ENCODE data around the gene YY1.

The YY1 gene

GRCh38 chr14:100313464-100314230, 74.7 kb downstream of the YY1 start:
- DNase-seq (ENCODE audit: low spot score), result no peak

GRCh38 chr14:100314724-100315123, 75.8 kb downstream of the YY1 start:
- no peak for DNase-seq (ENCODE audit: low spot score)

- DNase-seq (ENCODE audit: low spot score), result no peak
Observed at GRCh38 chr14:100317389-100317788, 78.4 kb downstream of the YY1 start.

GRCh38 chr14:100317912-100318808, 79.2 kb downstream of the YY1 start:
- peak; percentile 43 for DNase-seq (ENCODE audit: low spot score)

GRCh38 chr14:100320157-100320856, 81.4 kb downstream of the YY1 start:
- DNase-seq (ENCODE audit: low spot score), result no peak

GRCh38 chr14:100321473-100322137, 82.7 kb downstream of the YY1 start:
- DNase-seq (ENCODE audit: low spot score), result no peak

GRCh38 chr14:100322138-100322957, 83.4 kb downstream of the YY1 start:
- no peak for DNase-seq (ENCODE audit: low spot score)

- no peak for DNase-seq (ENCODE audit: low spot score)
Observed at GRCh38 chr14:100323121-100323941, 84.4 kb downstream of the YY1 start, which contains the start of gene SLC25A47. Gene SLC25A47 (plus strand): TSS chr14:100323339. CDS start chr14:100323415, 76 bp downstream.

- no peak for DNase-seq (ENCODE audit: low spot score)
Observed at GRCh38 chr14:100323942-100324307, 85.0 kb downstream of the YY1 start.

GRCh38 chr14:100325231-100325632, 86.3 kb downstream of the YY1 start:
- DNase-seq (ENCODE audit: low spot score), result no peak

- DNase-seq (ENCODE audit: low spot score), result no peak
Observed at GRCh38 chr14:100325958-100326357, 87.0 kb downstream of the YY1 start.

GRCh38 chr14:100327128-100327527, 88.2 kb downstream of the YY1 start:
- DNase-seq (ENCODE audit: low spot score), result no peak

GRCh38 chr14:100328495-100329163, 89.7 kb downstream of the YY1 start:
- DNase-seq (ENCODE audit: low spot score), result no peak

GRCh38 chr14:100329233-100330006, 90.5 kb downstream of the YY1 start:
- no peak for DNase-seq (ENCODE audit: low spot score)

- no peak for DNase-seq (ENCODE audit: low spot score)
Observed at GRCh38 chr14:100330007-100330344, 91.0 kb downstream of the YY1 start.

GRCh38 chr14:100330388-100330931, 91.5 kb downstream of the YY1 start:
- no peak for DNase-seq (ENCODE audit: low spot score)

- DNase-seq (ENCODE audit: low spot score), result no peak
Observed at GRCh38 chr14:100332071-100332639, 93.2 kb downstream of the YY1 start.
